ENCODE measurements around the gene SLCO1A2. TPM values are rescaled to one million over a fixed set of nuclear protein-coding genes. Genes with fewer than 3 reads are reported as not detected.

The SLCO1A2 gene
- total RNA-seq, 1 experiment from 2014 or later, result not detected

DNA sequence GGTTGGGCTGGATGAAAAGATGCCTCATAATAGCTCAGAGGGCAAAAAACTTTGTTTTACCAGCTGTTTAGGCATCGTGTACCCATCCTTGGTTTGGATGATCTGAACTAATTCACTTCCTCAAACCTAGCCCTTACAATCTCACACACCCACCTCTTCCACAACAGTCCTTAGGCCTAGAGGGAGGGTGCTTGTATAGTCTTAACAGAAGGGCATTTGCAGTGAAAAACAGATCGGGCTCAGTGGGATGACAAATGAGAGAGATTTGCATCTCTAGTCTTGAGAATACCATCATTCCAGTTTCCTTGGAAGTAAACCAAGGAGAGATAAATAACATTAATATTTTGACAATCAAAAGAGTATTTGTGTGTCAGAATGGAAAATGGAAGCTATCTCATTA lies 11.0 kb downstream of the SLCO1A2 start:
- ChIA-PET CTCF (no interaction called here), POLR2A (no interaction called here)
- BruUV-seq (replicated peaks), result no TSS peak
- no peak overlapping the region for H3K27ac ChIP-seq (ENCODE audit: low read length)
- no peaks in the 10 kb centered on the region for H3K27me3 ChIP-seq (ENCODE audit: control insufficient read depth, insufficient read depth, low read length)
- TF ChIP-seq, protein P1, sequence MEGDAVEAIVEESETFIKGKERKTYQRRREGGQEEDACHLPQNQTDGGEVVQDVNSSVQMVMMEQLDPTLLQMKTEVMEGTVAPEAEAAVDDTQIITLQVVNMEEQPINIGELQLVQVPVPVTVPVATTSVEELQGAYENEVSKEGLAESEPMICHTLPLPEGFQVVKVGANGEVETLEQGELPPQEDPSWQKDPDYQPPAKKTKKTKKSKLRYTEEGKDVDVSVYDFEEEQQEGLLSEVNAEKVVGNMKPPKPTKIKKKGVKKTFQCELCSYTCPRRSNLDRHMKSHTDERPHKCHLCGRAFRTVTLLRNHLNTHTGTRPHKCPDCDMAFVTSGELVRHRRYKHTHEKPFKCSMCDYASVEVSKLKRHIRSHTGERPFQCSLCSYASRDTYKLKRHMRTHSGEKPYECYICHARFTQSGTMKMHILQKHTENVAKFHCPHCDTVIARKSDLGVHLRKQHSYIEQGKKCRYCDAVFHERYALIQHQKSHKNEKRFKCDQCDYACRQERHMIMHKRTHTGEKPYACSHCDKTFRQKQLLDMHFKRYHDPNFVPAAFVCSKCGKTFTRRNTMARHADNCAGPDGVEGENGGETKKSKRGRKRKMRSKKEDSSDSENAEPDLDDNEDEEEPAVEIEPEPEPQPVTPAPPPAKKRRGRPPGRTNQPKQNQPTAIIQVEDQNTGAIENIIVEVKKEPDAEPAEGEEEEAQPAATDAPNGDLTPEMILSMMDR (IDR thresholded peaks at IDR 0.05), result no peak
- TF ChIP-seq TCF7L2 (IDR thresholded peaks at IDR 0.05; ENCODE audit: low read depth, low read length) (no peak), POLR2AphosphoS5 (IDR thresholded peaks at IDR 0.05; ENCODE audit: low read depth, low read length) (no peak), SIN3A (IDR thresholded peaks at IDR 0.05; ENCODE audit: borderline replicate concordance, insufficient read depth, low read depth, low read length) (no peak)
- TF ChIP-seq, protein P2, sequence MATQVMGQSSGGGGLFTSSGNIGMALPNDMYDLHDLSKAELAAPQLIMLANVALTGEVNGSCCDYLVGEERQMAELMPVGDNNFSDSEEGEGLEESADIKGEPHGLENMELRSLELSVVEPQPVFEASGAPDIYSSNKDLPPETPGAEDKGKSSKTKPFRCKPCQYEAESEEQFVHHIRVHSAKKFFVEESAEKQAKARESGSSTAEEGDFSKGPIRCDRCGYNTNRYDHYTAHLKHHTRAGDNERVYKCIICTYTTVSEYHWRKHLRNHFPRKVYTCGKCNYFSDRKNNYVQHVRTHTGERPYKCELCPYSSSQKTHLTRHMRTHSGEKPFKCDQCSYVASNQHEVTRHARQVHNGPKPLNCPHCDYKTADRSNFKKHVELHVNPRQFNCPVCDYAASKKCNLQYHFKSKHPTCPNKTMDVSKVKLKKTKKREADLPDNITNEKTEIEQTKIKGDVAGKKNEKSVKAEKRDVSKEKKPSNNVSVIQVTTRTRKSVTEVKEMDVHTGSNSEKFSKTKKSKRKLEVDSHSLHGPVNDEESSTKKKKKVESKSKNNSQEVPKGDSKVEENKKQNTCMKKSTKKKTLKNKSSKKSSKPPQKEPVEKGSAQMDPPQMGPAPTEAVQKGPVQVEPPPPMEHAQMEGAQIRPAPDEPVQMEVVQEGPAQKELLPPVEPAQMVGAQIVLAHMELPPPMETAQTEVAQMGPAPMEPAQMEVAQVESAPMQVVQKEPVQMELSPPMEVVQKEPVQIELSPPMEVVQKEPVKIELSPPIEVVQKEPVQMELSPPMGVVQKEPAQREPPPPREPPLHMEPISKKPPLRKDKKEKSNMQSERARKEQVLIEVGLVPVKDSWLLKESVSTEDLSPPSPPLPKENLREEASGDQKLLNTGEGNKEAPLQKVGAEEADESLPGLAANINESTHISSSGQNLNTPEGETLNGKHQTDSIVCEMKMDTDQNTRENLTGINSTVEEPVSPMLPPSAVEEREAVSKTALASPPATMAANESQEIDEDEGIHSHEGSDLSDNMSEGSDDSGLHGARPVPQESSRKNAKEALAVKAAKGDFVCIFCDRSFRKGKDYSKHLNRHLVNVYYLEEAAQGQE (IDR thresholded peaks at IDR 0.05; ENCODE audit: insufficient read depth in 1 of 2, low read depth in 2 of 2, low read length in 1 of 2), result no peak
- H3K4me3 ChIP-seq (ENCODE audit: low read depth in 2 of 2, low read length in 2 of 2), result no peak overlapping the region
- DNase-seq (ENCODE audit: low read depth, low spot score), result no peak
- no peaks in the 10 kb centered on the region for H3K4me1 ChIP-seq (ENCODE audit: control insufficient read depth, insufficient read depth, low read length)
- in situ Hi-C loops (cut with HindIII; ENCODE audit: low pct_unique_long_range_greater_than_20kb, low sequenced_read_pairs), result no loop called here
- no peaks in the 10 kb centered on the region for H3K9me3 ChIP-seq (ENCODE audit: control insufficient read depth, insufficient read depth, low read depth, low read length)
- intact Hi-C loops (cut with micrococcal nuclease; ENCODE audit: unreplicated experiment), result no loop called here
- H3K36me3 ChIP-seq (ENCODE audit: control insufficient read depth, insufficient read depth, low read length), result no peaks in the 10 kb centered on the region
- ATAC-seq, result no peak

- in situ Hi-C loops (cut with HindIII; ENCODE audit: low pct_unique_long_range_greater_than_20kb, low sequenced_read_pairs), result no loop called here
- H3K27ac ChIP-seq (ENCODE audit: low read length), result no peak overlapping the region
- no peaks in the 10 kb centered on the region for H3K36me3 ChIP-seq (ENCODE audit: control insufficient read depth, insufficient read depth, low read length)
- CTCF ChIA-PET, result no interaction called here
- no peaks in the 10 kb centered on the region for H3K9me3 ChIP-seq (ENCODE audit: control insufficient read depth, insufficient read depth, low read depth, low read length)
- DNase-seq (ENCODE audit: low read depth, low spot score) (no peak), ATAC-seq (no peak)
- H3K4me3 ChIP-seq (ENCODE audit: low read depth in 2 of 2, low read length in 2 of 2), result no peak overlapping the region
- no peaks in the 10 kb centered on the region for H3K27me3 ChIP-seq (ENCODE audit: control insufficient read depth, insufficient read depth, low read length)
- TF ChIP-seq TCF7L2 (IDR thresholded peaks at IDR 0.05; ENCODE audit: low read depth, low read length), result no peak
- POLR2A ChIA-PET, result no interaction called here
- intact Hi-C loops (cut with micrococcal nuclease; ENCODE audit: unreplicated experiment), result no loop called here
- no peaks in the 10 kb centered on the region for H3K4me1 ChIP-seq (ENCODE audit: control insufficient read depth, insufficient read depth, low read length)
- no TSS peak for BruUV-seq (replicated peaks)
Measured at GRCh38 chr12:21308785-21309184, 25.9 kb downstream of the SLCO1A2 start.

DNA sequence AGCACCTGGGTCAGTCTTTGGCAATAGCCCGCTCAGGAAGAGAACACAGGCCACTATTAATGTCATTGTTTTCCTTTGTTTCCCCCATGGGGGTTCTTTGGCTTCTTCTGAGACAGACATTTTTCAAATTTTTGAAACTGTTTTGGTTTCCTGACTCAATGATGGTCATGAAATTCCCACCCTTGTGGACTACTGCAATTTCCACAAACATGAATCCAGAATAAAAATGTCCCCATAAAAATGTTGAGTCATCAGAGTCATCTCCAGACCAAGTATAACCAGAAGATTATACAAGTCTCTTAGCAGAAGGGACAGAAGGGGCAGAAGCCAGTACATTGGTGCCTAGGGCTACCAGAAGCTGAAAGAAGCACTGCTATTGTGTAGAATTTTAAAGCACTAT lies 29.1 kb downstream of the SLCO1A2 start:
- Histone ChIP-seq H3K27me3 (ENCODE audit: control insufficient read depth, insufficient read depth, low read length) (no peaks in the 10 kb centered on the region), H3K4me1 (ENCODE audit: control insufficient read depth, insufficient read depth, low read length) (no peaks in the 10 kb centered on the region), H3K4me3 (ENCODE audit: low read depth in 2 of 2, low read length in 2 of 2) (no peak overlapping the region), H3K27ac (ENCODE audit: low read length) (no peak overlapping the region), H3K36me3 (ENCODE audit: control insufficient read depth, insufficient read depth, low read length) (no peaks in the 10 kb centered on the region), H3K9me3 (ENCODE audit: control insufficient read depth, insufficient read depth, low read depth, low read length) (no peaks in the 10 kb centered on the region)
- POLR2A ChIA-PET, result no interaction called here
- BruUV-seq (replicated peaks), result no TSS peak
- DNase-seq (ENCODE audit: low read depth, low spot score) (no peak), ATAC-seq (no peak)
- in situ Hi-C loops (cut with HindIII; ENCODE audit: low pct_unique_long_range_greater_than_20kb, low sequenced_read_pairs) (no loop called here), intact Hi-C loops (cut with micrococcal nuclease; ENCODE audit: unreplicated experiment) (no loop called here)
- TF ChIP-seq, protein P2 (IDR thresholded peaks at IDR 0.05; ENCODE audit: insufficient read depth in 1 of 2, low read depth in 2 of 2, low read length in 1 of 2), result no peak
- TF ChIP-seq SIN3A (IDR thresholded peaks at IDR 0.05; ENCODE audit: borderline replicate concordance, insufficient read depth, low read depth, low read length) (no peak), POLR2AphosphoS5 (IDR thresholded peaks at IDR 0.05; ENCODE audit: low read depth, low read length) (no peak), TCF7L2 (IDR thresholded peaks at IDR 0.05; ENCODE audit: low read depth, low read length) (no peak)
- TF ChIP-seq, protein P1 (IDR thresholded peaks at IDR 0.05), result no peak
- CTCF ChIA-PET, result no interaction called here

Data from Panc1 (cell line).